HG02642 (cell line): ENCODE data around the gene ADGRV1.
"Not testable (repeated sequence)": the region's sequence is repeated elsewhere in the genome, so short reads cannot be mapped to it uniquely, and the experiment has no call there.

Experiments
- ATAC-seq: cut with Tn5 transposase; IDR thresholded peaks from one replicate; pipeline ENCODE4 v1.9.1; 2021; ENCODE audit warnings: mild to moderate bottlenecking; ENCODE audit not compliant: unreplicated experiment, poor library complexity

The ADGRV1 gene

DNA sequence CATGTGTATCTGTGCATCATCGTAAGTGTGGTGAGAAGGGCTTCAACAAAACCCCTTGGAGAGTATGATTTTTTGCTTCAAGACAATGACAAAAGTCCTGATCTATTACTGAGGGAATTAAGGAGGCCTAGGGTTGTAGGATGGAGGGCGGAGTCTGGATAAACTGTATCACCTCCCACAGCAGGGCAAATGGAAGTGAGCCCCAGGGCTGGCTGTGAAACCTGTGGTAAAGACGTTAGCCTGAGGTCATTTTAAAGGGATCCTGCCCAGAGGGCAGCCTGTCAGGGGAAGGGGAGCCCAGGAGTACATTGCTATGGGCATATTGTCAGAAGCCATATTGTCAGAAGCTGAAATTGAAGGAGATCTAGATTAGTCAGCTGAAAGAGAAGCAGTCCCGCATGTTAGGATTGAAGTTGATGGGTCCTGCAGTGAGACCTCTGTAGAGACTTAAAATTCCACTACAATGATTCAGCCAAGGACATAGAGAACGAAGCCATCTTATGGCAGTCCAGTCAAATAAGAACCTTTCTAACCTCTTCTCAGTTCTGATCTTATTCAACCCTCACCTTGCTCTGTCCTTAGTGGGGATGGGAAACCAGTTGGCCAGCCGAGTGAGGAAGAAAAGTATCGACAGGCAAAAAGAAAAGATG is 26.9 kb downstream of the ADGRV1 start:
- ATAC-seq: no peak

DNA sequence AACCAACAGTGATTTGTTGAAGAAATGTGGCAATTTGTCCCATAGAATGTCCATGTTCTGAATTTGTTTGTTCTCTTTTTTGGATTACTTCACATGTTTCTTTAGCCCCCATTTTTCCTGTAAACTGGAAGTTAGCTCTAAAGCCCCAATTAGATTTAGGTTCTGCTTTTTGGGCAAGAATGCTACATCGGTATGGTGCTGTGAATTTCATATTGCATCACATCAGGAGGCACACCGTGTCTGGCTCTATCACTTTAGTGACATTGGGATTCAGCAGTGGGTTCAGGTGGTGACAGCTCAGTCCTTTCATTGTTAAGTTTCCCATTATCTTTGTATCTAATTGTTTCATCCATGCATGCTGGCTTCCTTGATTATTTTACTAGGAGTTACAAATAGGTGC is 27.9 kb downstream of the ADGRV1 start:
- no peak for ATAC-seq

DNA sequence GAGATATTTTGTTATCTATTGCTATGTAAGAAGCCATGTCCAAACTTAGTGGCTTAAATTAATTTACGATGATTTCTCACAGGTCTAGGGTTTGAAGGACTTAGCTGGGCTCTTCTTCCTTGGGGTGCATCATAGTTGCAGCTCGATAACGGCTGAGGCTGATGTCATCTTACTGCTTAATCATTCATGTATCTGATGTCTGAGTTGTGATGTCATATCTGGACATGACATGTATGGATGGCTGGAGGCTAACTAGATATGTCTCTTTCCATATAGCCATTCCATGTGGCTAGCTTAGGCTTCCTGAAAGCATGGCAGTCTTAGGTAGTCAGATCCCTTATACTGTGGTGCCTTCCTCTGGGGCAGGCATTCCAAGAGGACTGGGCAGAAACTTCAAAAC is 31.6 kb downstream of the ADGRV1 start:
- ATAC-seq: no peak

DNA sequence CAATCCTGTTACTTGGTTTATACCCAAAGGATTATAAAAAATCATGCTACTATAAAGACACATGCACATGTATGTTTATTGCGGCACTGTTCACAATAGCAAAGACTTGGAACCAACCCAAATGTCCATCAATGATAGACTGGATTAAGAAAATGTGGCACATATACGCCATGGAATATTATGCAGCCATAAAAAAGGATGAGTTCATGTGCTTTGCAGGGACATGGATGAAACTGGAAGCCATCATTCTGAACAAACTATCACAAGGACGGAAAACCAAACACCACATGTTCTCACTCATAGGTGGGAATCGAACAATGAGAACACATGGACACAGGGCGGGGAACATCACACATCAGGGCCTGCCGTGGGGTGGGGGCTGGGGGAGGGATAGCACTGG is 34.5 kb downstream of the ADGRV1 start:
- not testable (repeated sequence) for ATAC-seq

DNA sequence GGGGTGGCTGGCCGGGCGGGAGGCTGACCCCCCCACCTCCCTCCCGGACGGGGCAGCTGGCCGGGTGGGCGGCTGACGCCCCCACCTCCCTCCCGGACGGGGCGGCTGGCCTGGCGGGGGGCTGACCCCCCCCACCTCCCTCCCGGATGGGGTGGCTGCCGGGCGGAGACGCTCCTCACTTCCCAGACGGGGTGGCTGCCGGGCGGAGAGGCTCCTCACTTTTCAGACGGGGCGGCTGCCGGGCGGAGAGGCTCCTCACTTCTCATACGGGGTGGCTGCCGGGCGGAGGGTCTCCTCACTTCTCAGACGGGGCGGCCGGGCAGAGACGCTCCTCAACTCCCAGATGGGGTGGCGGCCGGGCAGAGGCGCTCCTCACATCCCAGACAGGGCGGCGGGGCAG is 37.2 kb downstream of the ADGRV1 start:
- ATAC-seq: not testable (repeated sequence)

DNA sequence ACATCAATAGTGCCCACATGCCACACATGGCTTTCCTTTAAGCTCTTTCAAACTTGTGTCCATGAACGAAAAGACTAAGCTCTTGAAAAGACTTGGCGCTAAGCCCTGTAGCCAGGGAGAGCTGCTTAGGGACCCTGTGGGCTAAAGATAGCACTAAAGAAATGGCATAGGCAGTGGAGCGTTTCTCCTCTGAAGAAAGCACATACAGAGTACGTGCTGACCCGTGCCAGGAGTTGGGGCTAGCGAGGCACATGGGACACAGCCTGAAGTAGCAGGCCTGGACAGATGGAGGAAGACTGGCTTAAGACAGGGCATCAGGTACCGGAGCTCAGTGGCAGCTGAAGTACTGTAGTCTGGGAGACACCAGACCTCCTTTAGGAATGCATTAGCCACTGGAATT is 39.7 kb downstream of the ADGRV1 start:
- no peak for ATAC-seq

DNA sequence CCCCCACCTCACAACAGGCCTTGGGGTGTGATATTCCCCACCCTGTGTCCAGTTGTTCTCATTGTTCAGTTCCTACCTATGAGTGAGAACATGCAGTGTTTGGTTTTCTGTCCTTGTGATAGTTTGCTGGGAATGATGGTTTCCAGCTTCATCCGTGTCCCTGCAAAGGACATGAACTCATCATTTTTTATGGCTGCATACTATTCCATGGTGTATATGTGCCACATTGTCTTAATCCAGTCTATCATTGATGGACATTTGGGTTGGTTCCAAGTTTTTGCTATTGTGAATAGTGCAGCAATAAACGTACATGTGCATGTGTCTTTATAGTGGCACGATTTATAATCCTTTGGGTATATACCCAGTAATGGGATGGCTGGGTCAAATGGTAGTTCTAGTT is 41.7 kb downstream of the ADGRV1 start:
- ATAC-seq: not testable (repeated sequence)

DNA sequence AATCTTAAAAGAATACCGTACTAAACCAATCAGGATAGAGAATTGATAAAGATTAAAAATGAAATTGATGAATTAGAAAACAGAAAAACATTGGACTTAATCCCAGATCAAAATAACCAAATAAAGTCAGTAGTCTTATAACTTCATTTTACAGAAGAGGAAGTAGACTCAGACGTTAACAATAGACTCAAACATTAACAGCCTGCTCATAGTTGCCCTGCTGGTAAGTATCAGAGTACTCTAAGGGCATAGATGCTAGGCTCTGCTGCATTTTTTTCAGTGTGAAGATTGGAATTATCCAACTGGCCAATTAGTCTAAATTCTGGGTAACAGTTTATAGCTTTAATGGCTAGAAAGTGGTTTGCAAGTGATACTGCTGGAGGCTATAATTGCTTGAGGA is 42.9 kb downstream of the ADGRV1 start:
- ATAC-seq: no peak

DNA sequence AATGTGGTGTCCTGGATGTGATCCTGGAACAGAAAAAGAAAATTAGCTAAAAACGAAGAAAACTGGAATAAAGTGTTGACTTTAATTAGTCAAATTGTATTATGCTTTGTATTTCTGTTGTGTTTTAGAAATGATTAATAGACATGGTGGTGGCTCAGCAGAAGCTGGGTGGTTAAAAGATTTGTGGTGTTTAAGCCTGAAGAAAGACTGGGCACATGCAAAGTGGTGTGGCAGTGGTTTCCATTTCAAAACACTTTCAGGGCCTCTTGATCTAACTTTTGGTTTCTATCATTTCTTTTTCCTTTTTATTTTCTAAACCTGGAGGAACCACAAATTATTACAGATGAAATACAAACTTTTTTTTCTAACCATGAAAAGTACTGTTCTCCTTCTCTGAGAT is 44.1 kb downstream of the ADGRV1 start:
- peak; percentile 45 for ATAC-seq

DNA sequence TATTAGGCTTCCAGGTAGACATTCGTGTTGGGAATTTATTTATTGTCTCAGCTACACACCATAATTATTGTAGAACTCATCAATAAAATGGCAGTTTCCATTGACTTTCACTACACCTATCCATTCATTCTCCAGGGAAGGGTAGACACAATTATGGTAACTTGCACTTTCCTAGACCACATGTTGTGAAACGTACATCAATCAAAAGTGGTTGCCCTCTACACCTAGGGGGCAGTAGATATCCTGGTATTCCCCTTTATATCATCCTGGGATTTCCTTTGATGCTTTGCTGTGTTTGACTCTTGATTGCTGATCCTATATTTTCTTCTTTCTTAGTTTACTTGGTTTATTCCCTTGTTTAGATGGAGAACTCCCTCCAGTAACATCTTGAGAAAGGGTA is 47.9 kb downstream of the ADGRV1 start:
- no peak for ATAC-seq

DNA sequence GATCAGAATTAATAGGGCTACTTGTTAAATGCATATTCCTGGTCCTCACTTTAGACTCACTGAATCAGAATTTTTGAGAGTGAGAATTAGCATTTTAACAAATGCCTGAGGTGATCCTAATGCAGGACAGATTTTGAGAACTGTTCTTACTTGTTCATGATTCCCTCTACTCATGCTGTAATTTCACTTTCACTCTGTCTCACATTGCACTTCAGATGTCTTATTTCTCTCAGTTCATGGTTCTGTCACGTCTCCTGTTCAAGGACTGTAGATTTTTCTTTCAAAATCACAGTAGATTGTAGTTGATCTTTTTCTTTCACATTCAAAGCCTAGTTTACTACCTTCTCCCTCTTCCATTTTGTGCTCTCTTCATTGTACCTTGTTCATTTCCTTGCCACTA is 54.3 kb downstream of the ADGRV1 start:
- ATAC-seq: peak; percentile 94

DNA sequence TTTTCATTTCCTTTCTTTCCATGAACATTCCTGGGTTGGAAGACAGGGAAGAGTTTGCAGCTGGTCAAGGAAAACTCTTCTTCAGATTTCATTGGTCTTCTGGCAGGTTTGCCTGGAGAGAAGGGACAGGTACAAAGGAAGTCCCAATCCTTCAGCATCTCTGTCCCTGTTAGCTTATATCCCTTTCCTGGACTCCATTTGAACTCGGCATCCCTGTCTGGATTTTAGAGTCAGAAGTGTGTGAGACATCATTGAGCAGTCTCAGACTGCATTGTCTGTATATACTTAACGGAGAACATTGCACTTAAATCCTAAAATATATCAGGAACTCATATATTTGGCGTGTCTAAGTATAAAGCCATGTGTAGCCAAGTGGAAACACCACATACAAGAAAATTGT is 54.9 kb downstream of the ADGRV1 start:
- ATAC-seq: no peak

DNA sequence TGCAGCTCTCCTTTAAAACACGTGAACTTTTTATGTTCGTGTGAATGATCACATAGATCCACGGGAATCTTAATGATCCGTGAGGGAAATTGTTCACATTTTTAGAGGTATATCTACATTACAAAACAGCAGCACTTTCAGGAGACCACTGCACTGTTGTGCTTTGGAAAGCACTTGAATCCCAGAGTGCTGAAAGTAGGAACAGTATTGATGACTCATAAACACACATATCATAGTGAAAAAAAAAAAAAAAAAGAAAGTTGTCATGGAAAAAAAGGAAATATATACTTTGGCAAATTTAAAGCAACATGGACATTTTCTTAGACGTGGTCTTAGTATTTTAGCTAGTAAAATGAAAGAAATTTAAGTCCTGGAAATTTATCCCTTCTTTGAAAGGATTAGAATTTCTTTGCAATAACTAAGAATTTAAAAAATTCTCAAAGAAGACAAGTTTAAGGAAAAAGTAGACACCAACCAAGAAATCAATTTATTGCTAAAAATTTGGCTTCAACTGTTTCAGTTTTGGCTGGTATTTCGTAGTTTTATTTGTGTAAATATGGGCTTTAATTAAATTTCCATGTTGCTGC is 55.4 kb downstream of the ADGRV1 start:
- no peak for ATAC-seq

DNA sequence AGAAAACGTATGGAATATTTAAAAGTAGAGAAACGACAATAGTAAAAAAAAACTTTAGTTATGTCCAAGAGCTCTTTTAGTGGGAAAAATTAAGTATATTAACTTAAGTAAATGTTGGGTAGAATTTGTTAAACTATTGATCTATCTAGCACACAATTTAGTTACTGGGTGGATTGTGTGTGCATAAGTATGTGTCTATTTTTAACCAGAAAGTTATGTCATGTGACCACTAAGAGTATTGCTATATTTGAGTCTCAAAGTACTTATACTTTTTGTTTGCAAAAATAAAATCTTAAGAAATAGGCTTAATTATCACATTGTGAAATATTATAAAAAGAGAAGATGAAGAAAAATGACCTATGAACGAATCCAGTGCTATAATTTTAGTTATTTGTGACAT is 56.8 kb downstream of the ADGRV1 start:
- ATAC-seq: no peak

DNA sequence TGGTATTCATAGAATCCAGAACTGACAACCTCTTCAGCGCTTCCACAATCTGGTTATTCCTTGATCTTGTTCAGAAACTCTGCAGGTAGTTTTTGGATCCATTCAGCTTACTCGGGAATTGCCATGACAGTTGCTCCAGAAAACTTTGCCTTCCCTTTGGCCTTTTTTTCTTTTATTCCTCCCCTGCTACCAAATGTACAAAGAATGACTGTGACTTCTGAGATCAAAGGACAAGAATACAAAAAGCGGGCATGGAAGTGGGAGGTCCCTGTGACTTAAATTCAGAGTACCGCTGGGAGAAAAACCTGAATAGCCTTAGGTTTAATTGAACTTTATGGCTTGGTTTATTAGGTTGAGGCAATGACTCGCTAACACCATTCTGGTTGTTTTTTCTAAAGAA is 59.5 kb downstream of the ADGRV1 start:
- no peak for ATAC-seq

DNA sequence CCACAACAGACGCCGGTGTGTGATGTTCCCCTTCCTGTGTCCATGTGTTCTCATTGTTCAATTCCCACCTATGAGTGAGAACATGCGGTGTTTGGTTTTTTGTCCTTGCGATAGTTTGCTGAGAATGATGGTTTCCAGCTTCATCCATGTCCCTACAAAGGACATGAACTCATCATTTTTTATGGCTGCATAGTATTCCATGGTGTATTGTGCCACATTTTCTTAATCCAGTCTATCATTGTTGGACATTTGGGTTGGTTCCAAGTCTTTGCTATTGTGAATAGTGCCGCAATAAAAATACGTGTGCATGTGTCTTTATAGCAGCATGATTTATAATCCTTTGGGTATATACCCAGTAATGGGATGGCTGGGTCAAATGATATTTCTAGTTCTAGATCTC is 61.2 kb downstream of the ADGRV1 start:
- ATAC-seq: not testable (repeated sequence)

DNA sequence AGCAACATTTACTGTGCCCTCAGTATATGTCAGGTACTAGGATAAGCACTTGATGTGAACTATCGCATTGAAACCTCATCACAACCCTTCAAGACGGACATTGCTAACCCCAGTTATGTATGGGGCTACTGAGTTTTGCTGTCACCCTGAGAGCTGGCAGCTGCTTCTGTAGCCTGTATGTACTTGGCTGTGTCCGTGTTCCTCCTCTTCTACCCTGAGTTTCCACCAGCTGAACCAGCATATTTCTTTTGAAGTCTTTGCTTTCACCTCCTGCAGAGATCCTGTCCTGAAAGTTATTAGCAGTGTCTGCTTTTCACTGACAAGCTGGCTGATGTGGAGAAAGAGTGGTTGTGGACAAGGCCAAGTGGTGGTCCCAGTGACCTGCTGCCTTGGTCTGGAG is 63.3 kb downstream of the ADGRV1 start:
- ATAC-seq: no peak

DNA sequence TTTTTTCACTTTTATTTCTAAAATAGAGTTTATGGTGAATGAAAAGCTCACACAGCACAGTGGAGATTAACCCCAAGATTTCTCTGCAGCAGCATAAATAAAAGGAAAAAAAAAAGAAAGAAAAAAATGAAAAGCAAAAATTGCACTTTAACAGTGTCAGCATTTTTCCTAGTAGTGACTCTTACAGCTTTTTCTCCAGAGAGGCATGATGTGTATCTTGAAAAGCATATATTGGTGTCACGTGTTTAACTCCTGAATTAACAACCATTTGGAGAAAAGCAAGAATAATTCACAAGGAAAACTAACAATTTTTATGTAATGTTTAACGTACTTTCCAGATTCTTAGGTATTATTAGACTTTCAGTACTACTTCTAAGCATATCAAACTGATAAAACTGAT is 67.9 kb downstream of the ADGRV1 start:
- ATAC-seq: no peak

DNA sequence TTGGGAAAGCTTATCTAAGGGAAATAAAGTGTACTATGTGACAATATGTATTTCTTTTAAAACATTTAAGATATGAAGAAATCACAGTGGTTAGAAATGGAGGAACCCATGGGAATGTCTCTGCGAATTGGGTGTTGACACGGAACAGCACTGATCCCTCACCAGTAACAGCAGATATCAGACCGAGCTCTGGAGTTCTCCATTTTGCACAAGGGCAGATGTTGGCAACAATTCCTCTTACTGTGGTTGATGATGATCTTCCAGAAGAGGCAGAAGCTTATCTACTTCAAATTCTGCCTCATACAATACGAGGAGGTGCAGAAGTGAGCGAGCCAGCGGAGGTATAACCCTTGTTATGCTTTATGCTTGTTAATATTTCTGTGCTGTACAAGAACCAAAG is 69.9 kb downstream of the ADGRV1 start:
- no peak for ATAC-seq

DNA sequence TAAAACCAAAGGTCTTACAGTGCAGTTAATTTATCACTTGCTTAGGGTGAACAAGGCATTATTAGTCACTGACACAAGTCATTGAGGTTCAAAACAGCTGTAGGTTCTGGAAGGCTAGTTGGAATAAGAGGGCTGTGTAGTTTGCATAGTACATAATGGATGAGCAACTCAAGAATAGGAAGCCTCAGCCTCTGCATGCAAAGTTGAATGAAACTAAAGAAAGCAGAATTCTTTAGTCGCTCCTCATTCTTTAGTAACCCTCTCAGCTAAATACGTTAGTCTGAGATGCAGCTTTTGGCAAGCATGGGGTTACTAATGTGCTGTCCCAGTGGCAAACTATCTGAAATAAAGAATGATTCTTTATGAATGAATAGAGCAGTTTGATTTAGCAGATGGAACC is 74.2 kb downstream of the ADGRV1 start:
- ATAC-seq: no peak

DNA sequence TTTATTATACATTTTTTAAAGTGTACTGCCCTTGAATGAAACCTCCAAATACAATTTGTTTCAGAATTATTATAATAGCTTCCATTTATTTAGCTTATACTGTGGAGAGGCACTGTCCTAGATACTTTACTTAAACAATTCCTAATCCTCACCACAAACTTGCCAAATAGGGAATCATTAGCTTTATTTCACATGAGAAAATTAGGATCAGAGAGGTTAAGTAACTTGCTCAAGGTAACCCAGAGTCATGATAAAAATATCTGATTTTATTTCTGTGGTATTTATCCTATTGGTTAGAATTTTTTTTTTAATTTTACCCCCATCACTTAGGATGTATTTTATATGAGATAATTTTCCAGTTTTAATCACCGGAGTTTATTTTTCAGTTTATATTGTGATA is 78.4 kb downstream of the ADGRV1 start:
- ATAC-seq: no peak

DNA sequence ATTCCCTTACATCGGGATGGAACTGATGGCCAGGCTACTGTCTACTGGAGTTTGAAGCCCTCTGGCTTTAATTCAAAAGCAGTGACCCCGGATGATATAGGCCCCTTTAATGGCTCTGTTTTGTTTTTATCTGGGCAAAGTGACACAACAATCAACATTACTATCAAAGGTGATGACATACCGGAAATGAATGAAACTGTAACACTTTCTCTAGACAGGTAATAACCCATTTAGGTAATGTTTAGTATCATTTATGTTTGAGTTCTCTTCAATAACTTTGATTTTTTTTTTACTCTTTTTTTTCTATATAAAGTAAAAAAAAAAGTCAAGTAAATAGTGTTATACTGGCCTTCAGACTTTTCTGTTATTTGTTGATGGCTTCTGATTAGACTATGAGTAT is 79.1 kb downstream of the ADGRV1 start:
- no peak for ATAC-seq

DNA sequence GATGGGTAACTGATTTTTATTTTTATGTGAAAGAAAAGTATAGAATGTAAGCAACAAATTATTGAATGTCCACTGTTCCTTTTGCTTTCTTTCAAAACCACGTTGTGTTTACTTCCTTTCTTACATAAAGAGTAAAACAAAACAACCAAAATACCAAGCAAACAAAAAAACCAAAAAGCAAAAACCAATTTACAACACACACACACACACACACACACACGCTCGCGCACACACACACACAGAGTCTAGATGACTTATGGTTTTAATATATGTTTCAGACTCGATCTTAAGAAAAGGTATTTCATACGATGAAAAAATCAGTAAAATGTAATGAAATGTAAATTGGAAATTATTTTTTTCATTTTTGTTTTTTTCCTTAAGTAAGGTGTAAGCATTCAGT is 80.3 kb downstream of the ADGRV1 start:
- no peak for ATAC-seq
